Adrenal gland (tissue), 12 donors: Measurements from ENCODE around the gene EGR4. TPM values are rescaled to one million over a fixed set of nuclear protein-coding genes. Genes with fewer than 3 reads are reported as not detected.
A peak's percentile ranks its signal among the peaks of the same experiment; 100 is the strongest.

ENCODE experiments used
- DNase-seq, 7 donors: peaks; one replicate each; pipeline ENCODE4 v3.0.0-alpha.2; 2019 to 2020
- H3K27ac ChIP-seq, 5 donors: fragments of 200-600 bp; sonication (generic) in 4 of 5; 1 replicate in 3 of 5; 2 replicates in 2 of 5; pipeline versions ENCODE4 v1.5.1 to v1.8.0; 2016 to 2020; ENCODE audit warnings: mild to moderate bottlenecking in 1 of 5
- H3K27me3 ChIP-seq: fragments of 200-600 bp; 2 replicates; pipeline ENCODE4 v1.8.0; 2021
- H3K36me3 ChIP-seq, 2 donors: fragments of 200-600 bp; replicated peaks in 1 of 2; 1 replicate in 1 of 2; 2 replicates in 1 of 2; pipeline versions ENCODE4 v1.5.1 to v1.8.0; 2018 to 2022
- H3K4me1 ChIP-seq, 2 donors: fragments of 200-600 bp; replicated peaks in 1 of 2; 1 replicate in 1 of 2; 2 replicates in 1 of 2; pipeline versions ENCODE4 v1.5.1 to v1.8.0; 2018 to 2021
- H3K4me3 ChIP-seq, 4 donors: fragments of 200-600 bp; sonication (generic) in 3 of 4; one replicate each; pipeline ENCODE4 v1.5.1; 2016 to 2018
- H3K9me3 ChIP-seq, 3 donors: fragments of 200-600 bp; sonication (generic) in 1 of 3; replicated peaks in 1 of 3; 1 replicate in 2 of 3; 2 replicates in 1 of 3; pipeline versions ENCODE4 v1.5.1 to v1.8.0; 2016 to 2021
- CTCF ChIP-seq, 6 experiments: fragments of 450-650 bp in 4 of 6; fragments of 200-600 bp in 2 of 6; sonication (generic) in 1 of 6; IDR thresholded peaks; 1 replicate in 5 of 6; 2 replicates in 1 of 6; pipeline versions ENCODE4 v1.5.1 to v1.8.0; 2016 to 2021; ENCODE audit warnings: antibody characterized with exemption in 6 of 6, mild to moderate bottlenecking in 2 of 6, moderate library complexity in 1 of 6
- POLR2A ChIP-seq, 2 donors: fragments of 450-650 bp; IDR thresholded peaks; one replicate each; pipeline ENCODE4 v1.6.1; 2017; ENCODE audit warnings: antibody characterized with exemption in 2 of 2, mild to moderate bottlenecking in 2 of 2, moderate library complexity in 1 of 2
- WGBS, 4 donors: extraction: QIAGEN DNeasy Blood & Tissue Kit in 2 of 4; methylation state at CpG; one replicate each; pipeline versions ENCODE4 v1.1.5 to v1.1.7; 2013 to 2017; 5-methylcytosine and 5-hydroxymethylcytosine counted together
- intact Hi-C, 2 donors: fragments of 100-400 bp; cut with DNase I; formaldehyde crosslinking; loops; one replicate each; pipeline versions ENCODE4 v1.14.1 to v1.15.0; 2022 to 2023
- polyA plus RNA-seq, 3 donors: library from polyadenylated mRNA; stranded (reverse); fragments of 200-250 nt in 2 of 3; fragments of 350-450 nt in 1 of 3; fragmentation: Illumina TruSeq in 1 of 3; extraction: RNeasy Lipid Tissue Mini Kit (QIAGEN cat#74804) in 1 of 3; gene quantifications; one replicate each; pipeline ENCODE4 v1.2.3, GENCODE V29; 2013 to 2014
- total RNA-seq, 9 donors: library from RNA; depleted of rRNA in 4 of 9; stranded (reverse); fragments of >200 nt in 4 of 9; fragments of 120-200 nt in 1 of 9; fragmentation: NEBNext Ultra II Directional in 1 of 9; extraction: Animal tissue kit (Norgen Biotek cat#: 25700) in 1 of 9; gene quantifications; one replicate each; pipeline versions ENCODE4 v1.1.0 to v1.2.4, GENCODE V29; 2013 to 2023
- donor health status: healthy with polysubstance abuse.
- donor health status: Bipolar disorder and iron deficiency.
- donor health status: DM: yes; HTN: yes; CAD: no.
- donor health status: DM: no; HTN: no; CAD: no.
- donor health status: DM: no; HTN: no; CAD: no.
- donor health status: DM: yes; HTN: yes; CAD: no.

Gene EGR4
- total and polyA plus RNA-seq, 12 donors: 0.20 to 0.32 (median 0.30) TPM; not detected in 9

GRCh38 chr2:73323551-73323950, 30.2 kb upstream of the EGR4 start:
- no peaks in the 10 kb centered on the region for H3K36me3 ChIP-seq
- 57 to 73% (median 67%) methylated on average over 5 of the region's 5 CpGs for WGBS, 4 donors
- H3K4me1 ChIP-seq: no peaks in the 10 kb centered on the region
- H3K9me3 ChIP-seq: no peaks in the 10 kb centered on the region
- TF ChIP-seq POLR2A (IDR thresholded peaks at IDR 0.05) (no peak), CTCF (IDR thresholded peaks at IDR 0.05) (no peak)
- no peak overlapping the region for H3K4me3 ChIP-seq
- no peak overlapping the region for H3K27ac ChIP-seq
- peaks cover 14% of the 10 kb centered on the region for H3K27me3 ChIP-seq
- DNase-seq: no peak
- intact Hi-C loops: no loop called here

- DNase-seq: no peak
- Histone ChIP-seq H3K27me3 (peaks cover 7% of the 10 kb centered on the region), H3K9me3 (no peaks in the 10 kb centered on the region), H3K27ac (no peak overlapping the region), H3K36me3 (no peaks in the 10 kb centered on the region), H3K4me3 (no peak overlapping the region), H3K4me1 (no peaks in the 10 kb centered on the region)
- intact Hi-C loops: no loop called here
- 82 to 89% (median 86%) methylated on average over 2 of the region's 2 CpGs for WGBS, 4 donors
- TF ChIP-seq CTCF (IDR thresholded peaks at IDR 0.05) (no peak), POLR2A (IDR thresholded peaks at IDR 0.05) (no peak)
Observed at GRCh38 chr2:73314441-73314840, 21.1 kb upstream of the EGR4 start.

DNA sequence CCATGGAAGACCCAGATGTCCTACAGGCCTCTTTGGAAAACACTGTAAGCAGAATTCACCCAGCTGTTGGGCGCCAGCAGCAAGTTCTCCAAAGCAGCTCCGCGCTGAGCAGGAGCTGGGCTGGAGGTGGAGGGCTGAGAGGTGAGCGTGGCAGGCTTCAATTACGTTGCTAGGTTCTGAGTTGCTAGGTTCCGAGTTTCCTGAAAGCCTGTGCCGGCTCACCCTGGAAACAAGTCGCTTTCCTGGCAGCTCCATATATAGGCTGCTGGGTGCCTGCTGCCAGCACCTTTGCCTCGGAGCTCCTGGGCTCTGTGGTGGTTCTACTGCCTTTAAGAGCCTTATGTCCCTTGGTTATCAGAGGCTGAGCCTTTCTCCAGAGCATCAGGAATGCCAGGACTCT, 14.4 kb upstream of the EGR4 start:
- intact Hi-C loops: no loop called here
- no peak overlapping the region for H3K4me3 ChIP-seq
- no peaks in the 10 kb centered on the region for H3K36me3 ChIP-seq
- no peaks in the 10 kb centered on the region for H3K9me3 ChIP-seq
- 63 to 80% (median 68%) methylated on average over 1 to 9 of the region's 9 CpGs for WGBS, 4 donors
- H3K27me3 ChIP-seq: no peaks in the 10 kb centered on the region
- peak in 2 of 7 donors; percentile 17 to 85 for DNase-seq
- peak overlapping the region in 1 of 5 donors; percentile 18 for H3K27ac ChIP-seq
- H3K4me1 ChIP-seq: no peaks in the 10 kb centered on the region
- TF ChIP-seq CTCF (IDR thresholded peaks at IDR 0.05): no peak

- intact Hi-C loops: no loop called here
- H3K4me1 ChIP-seq: no peaks in the 10 kb centered on the region
- TF ChIP-seq POLR2A (IDR thresholded peaks at IDR 0.05) (no peak), CTCF (IDR thresholded peaks at IDR 0.05) (no peak)
- H3K4me3 ChIP-seq: no peak overlapping the region
- H3K27me3 ChIP-seq: no peaks in the 10 kb centered on the region
- no peak overlapping the region for H3K27ac ChIP-seq
- no peak for DNase-seq
- H3K9me3 ChIP-seq: no peaks in the 10 kb centered on the region
- no peaks in the 10 kb centered on the region for H3K36me3 ChIP-seq
- 65 to 77% (median 69%) methylated on average over 4 of the region's 4 CpGs for WGBS, 4 donors
Observed at GRCh38 chr2:73301636-73302035, 8.3 kb upstream of the EGR4 start.
